K562 (cell line): ENCODE measurements around the gene CCND3. TPM values are rescaled to one million over a fixed set of nuclear protein-coding genes. Genes with fewer than 3 reads are reported as not detected.

Source experiments
- ATAC-seq: fragments of 200-7000 bp; cut with Tn5 transposase; 3 replicates; pipeline ENCODE4 v1.9.1; 2020; ENCODE audit warnings: moderate library complexity
- BruUV-seq: library from RNA; stranded (reverse); fragments of 400-500 nt; replicated peaks from 2 replicates; lab custom pipeline; 2021; lab: Mats Ljungman, UMichigan
- CTCF ChIA-PET: fragments of 300-600 bp; formaldehyde crosslinking; extraction: SDS; loops from one replicate; lab custom pipeline; 2021; ENCODE audit warnings: low intra/inter-chr PET ratio; lab: Yijun Ruan, JAX
- POLR2A ChIA-PET: fragments of 300-600, 350-650 bp; sonication (Branson Sonifier 250); formaldehyde crosslinking; extraction: SDS; loops from one replicate; lab custom pipeline; 2021; ENCODE audit warnings: antibody characterized with exemption, inconsistent platforms; lab: Yijun Ruan, JAX
- DNase-seq, 4 experiments: peaks; one replicate each; pipeline versions ENCODE4 v3.0.0 to v3.0.0-alpha.2; 2011 to 2018; ENCODE audit warnings: low spot score in 3 of 4, mixed read lengths in 3 of 4; ENCODE audit errors: extremely low read depth in 1 of 4
- FAIRE-seq: peaks from 2 replicates; lab custom pipeline; 2011; peaks lifted over from hg19 to GRCh38; lab: Jason Lieb, UNC
- H2AFZ ChIP-seq: 2 replicates; pipeline ENCODE4 v1.6.0; 2011; ENCODE audit warnings: low read depth, low read length, control low read depth, inconsistent platforms
- H3K27ac ChIP-seq: fragments of 200-600 bp; 3 replicates; pipeline ENCODE4 v1.8.0; 2011; ENCODE audit warnings: low read depth, mild to moderate bottlenecking, control low read depth, inconsistent platforms, low read length, moderate library complexity, mixed read lengths; ENCODE audit errors: extremely low read depth
- H3K27me3 ChIP-seq, 2 experiments: fragments of 300-600 bp in 1 of 2; 2 replicates in 1 of 2; 3 replicates in 1 of 2; pipeline versions ENCODE4 v1.6.0 to v1.8.0; 2011; ENCODE audit warnings: inconsistent platforms in 2 of 2, low read length in 2 of 2, mild to moderate bottlenecking in 1 of 2, mixed read lengths in 1 of 2, moderate library complexity in 1 of 2; ENCODE audit not compliant: control insufficient read depth in 2 of 2, insufficient read depth in 2 of 2
- H3K36me3 ChIP-seq: fragments of 300-600 bp; 3 replicates; pipeline ENCODE4 v1.8.0; 2011; ENCODE audit warnings: mild to moderate bottlenecking, low read length, inconsistent platforms; ENCODE audit not compliant: control insufficient read depth, insufficient read depth
- H3K4me1 ChIP-seq, 2 experiments: fragments of 200-600 bp in 1 of 2; replicated peaks in 1 of 2; 2 replicates in 1 of 2; 3 replicates in 1 of 2; pipeline versions ENCODE4 v1.5.1 to v1.8.0; 2011; ENCODE audit warnings: inconsistent platforms in 2 of 2, low read length in 2 of 2, mild to moderate bottlenecking in 1 of 2, mixed read lengths in 1 of 2, moderate library complexity in 1 of 2; ENCODE audit not compliant: control insufficient read depth in 2 of 2, insufficient read depth in 2 of 2
- H3K4me2 ChIP-seq: 2 replicates; pipeline ENCODE4 v1.6.1; 2011; ENCODE audit warnings: low read length, control low read depth, inconsistent platforms, mixed read lengths; ENCODE audit not compliant: insufficient read depth
- H3K4me3 ChIP-seq: fragments of 200-600 bp; sonication (generic), shearing (Covaris generic); 2 replicates; pipeline ENCODE4 v1.5.1; 2016; ENCODE audit warnings: control low read depth, inconsistent platforms
- H3K79me2 ChIP-seq: fragments of 200-600 bp; 3 replicates; pipeline ENCODE4 v1.8.0; 2011; ENCODE audit warnings: low read length, inconsistent platforms; ENCODE audit not compliant: control insufficient read depth, insufficient read depth
- H3K9ac ChIP-seq, 2 experiments: 2 replicates each; pipeline versions ENCODE4 v1.6.0 to v1.6.1; 2011; ENCODE audit warnings: low read depth in 2 of 2, low read length in 2 of 2, control low read depth in 1 of 2, inconsistent platforms in 1 of 2, mild to moderate bottlenecking in 1 of 2, mixed read lengths in 1 of 2; ENCODE audit not compliant: insufficient read depth in 1 of 2
- H3K9me1 ChIP-seq: one replicate; pipeline ENCODE4 v1.6.0; 2011; ENCODE audit warnings: inconsistent platforms, mild to moderate bottlenecking, low read length, moderate library complexity; ENCODE audit not compliant: control insufficient read depth, insufficient read depth
- H3K9me3 ChIP-seq: replicated peaks from 2 replicates; pipeline ENCODE4 v1.5.1; 2011; ENCODE audit warnings: low read depth, low read length, inconsistent platforms; ENCODE audit not compliant: control insufficient read depth, insufficient read depth
- H4K20me1 ChIP-seq: replicated peaks from 2 replicates; pipeline ENCODE4 v1.6.1; 2011; ENCODE audit warnings: low read length, inconsistent platforms, mixed read lengths; ENCODE audit not compliant: control insufficient read depth, insufficient read depth
- ATF3 ChIP-seq, 2 experiments: fragments of 450-650 bp in 1 of 2; sonication (generic) in 1 of 2; formaldehyde crosslinking in 1 of 2; IDR thresholded peaks in 1 of 2; conservative IDR thresholded peaks in 1 of 2; 2 replicates each; pipeline versions ENCODE4 v1.6.1 to v1.8.1; 2016 to 2023; ENCODE audit warnings: mild to moderate bottlenecking in 2 of 2, moderate library complexity in 2 of 2, inconsistent platforms in 1 of 2, missing genetic modification reagents in 1 of 2
- CGGBP1 ChIP-seq: fragments of 250-450 bp; sonication (Bioruptor Pico); IDR thresholded peaks from 2 replicates; pipeline ENCODE4 v1.9.0; 2021; ENCODE audit warnings: mild to moderate bottlenecking
- CHD4 ChIP-seq: fragments of 200-600 bp; sonication (generic); IDR thresholded peaks from 3 replicates; pipeline ENCODE4 v1.6.1; 2012; ENCODE audit warnings: low read depth, mild to moderate bottlenecking, mixed read lengths, low read length, inconsistent platforms; ENCODE audit not compliant: insufficient read depth, insufficient replicate concordance, poor library complexity, severe bottlenecking
- CREB5 ChIP-seq: fragments of 250-450 bp; sonication (Bioruptor Pico); IDR thresholded peaks from 2 replicates; pipeline ENCODE4 v1.5.0; 2020; ENCODE audit warnings: mild to moderate bottlenecking
- ELK3 ChIP-seq: fragments of 450-650 bp; formaldehyde crosslinking; IDR thresholded peaks from 2 replicates; pipeline ENCODE4 v1.4.0; 2020; ENCODE audit warnings: mild to moderate bottlenecking
- FOSL1 ChIP-seq: fragments of 200-800 bp; sonication (Bioruptor generic); conservative IDR thresholded peaks from 2 replicates; pipeline ENCODE4 v1.6.1; 2016; ENCODE audit warnings: missing genetic modification characterization, missing compliant biosample characterization
- GABPB2 ChIP-seq: fragments of 250-450 bp; sonication (Bioruptor Pico); conservative IDR thresholded peaks from 2 replicates; pipeline ENCODE4 v1.5.1; 2021; ENCODE audit warnings: mild to moderate bottlenecking
- HDAC2 ChIP-seq: fragments of 450-650 bp; IDR thresholded peaks from 2 replicates; pipeline ENCODE4 v1.6.1; 2016; ENCODE audit warnings: mild to moderate bottlenecking
- MIER1 ChIP-seq: fragments of 450-650 bp; IDR thresholded peaks from 2 replicates; pipeline ENCODE4 v1.6.1; 2016; ENCODE audit warnings: antibody characterized with exemption, mild to moderate bottlenecking, low read depth
- PHF20 ChIP-seq: fragments of 450-650 bp; IDR thresholded peaks from 2 replicates; pipeline ENCODE4 v1.6.1; 2018; ENCODE audit not compliant: partially characterized antibody
- SMAD3 ChIP-seq: fragments of 450-650 bp; formaldehyde crosslinking; conservative IDR thresholded peaks from 2 replicates; pipeline ENCODE4 v1.4.0; 2020; ENCODE audit warnings: mild to moderate bottlenecking
- XRCC3 ChIP-seq: fragments of 450-650 bp; IDR thresholded peaks from 2 replicates; pipeline ENCODE4 v1.6.1; 2017; ENCODE audit warnings: mild to moderate bottlenecking, moderate library complexity
- YBX1 ChIP-seq: fragments of 450-650 bp; IDR thresholded peaks from 2 replicates; pipeline ENCODE4 v1.7.1; 2016; ENCODE audit warnings: mild to moderate bottlenecking
- ZBTB34 ChIP-seq: fragments of 250-450 bp; sonication (Bioruptor Pico); IDR thresholded peaks from 2 replicates; pipeline ENCODE4 v1.8.0; 2021; ENCODE audit warnings: mild to moderate bottlenecking, moderate library complexity
- ZNF143 ChIP-seq: sonication (generic); formaldehyde crosslinking; IDR thresholded peaks from 2 replicates; pipeline ENCODE4 v1.9.0; 2022; ENCODE audit warnings: mild to moderate bottlenecking, missing genetic modification reagents
- ZNF644 ChIP-seq: fragments of 200-800 bp; sonication (Bioruptor generic); IDR thresholded peaks from 2 replicates; pipeline ENCODE4 v1.6.1; 2016; ENCODE audit warnings: low read depth, missing genetic modification characterization, missing compliant biosample characterization
- WGBS: fragments of 100-300 bp; shearing (Covaris generic); methylation state at CpG from one replicate; pipeline ENCODE4 v1.1.6; 2016; ENCODE audit warnings: low coverage, mixed read lengths; ENCODE audit not compliant: insufficient coverage; ENCODE audit errors: missing lambda C conversion rate; 5-methylcytosine and 5-hydroxymethylcytosine counted together
- in situ Hi-C: fragments of 300-500 bp; cut with MboI; formaldehyde crosslinking; loops from 4 replicates; pipeline ENCODE4 v1.15.0; 2018; ENCODE audit warnings: inconsistent platforms, mixed read lengths
- intact Hi-C: fragments of 100-400 bp; cut with micrococcal nuclease; formaldehyde crosslinking; loops from 2 replicates; pipeline ENCODE4 v1.14.2; 2022
- polyA plus RNA-seq, 8 experiments: library from polyadenylated mRNA; depleted of rRNA in 4 of 8; stranded (reverse) in 5 of 8; unstranded in 3 of 8; fragments of >200 nt; fragmentation: Nextera tagmentation in 2 of 8; fragmentation: Illumina TruSeq in 1 of 8; extraction: Ambion mirVana in 2 of 8; extraction: Trizol in 1 of 8; gene quantifications; 2 replicates each; pipeline versions ENCODE4 v1.2.1 to v1.2.3, GENCODE V29; 2011 to 2014; ENCODE audit warnings: inconsistent platforms in 1 of 8, missing spikeins in 1 of 8
- total RNA-seq, 7 experiments: library from RNA; depleted of rRNA in 6 of 7; stranded (reverse); fragments of >200 nt in 6 of 7; fragmentation: Illumina TruSeq in 2 of 7; extraction: Trizol in 2 of 7; gene quantifications; 2 replicates each; pipeline versions ENCODE4 v1.2.1 to v1.2.3, GENCODE V29; 2011 to 2021; ENCODE audit warnings: low replicate concordance in 1 of 7

Gene CCND3
- total and polyA plus RNA-seq, 9 of the 15 experiments (the other 6 are each of a cell fraction or from before 2014, with no cell fraction given) = 21.5 to 204 (median 97.4) TPM

GRCh38 chr6:41958022-41958856 is 16.6 kb upstream of the CCND3 start:
- Histone ChIP-seq H3K9me1 (no peaks in the 10 kb centered on the region), H3K79me2 (no peaks in the 10 kb centered on the region; the same call in 2 of the 3 replicates), H3K4me2 (no peak overlapping the region), H3K4me3 (no peak overlapping the region), H3K36me3 (no peaks in the 10 kb centered on the region), H3K4me1 (peaks cover 56 to 65% of the 10 kb centered on the region in 2 experiments), H3K27ac (no peak overlapping the region), H4K20me1 (no peaks in the 10 kb centered on the region), H3K9ac (no peak overlapping the region; a peak in 1 of 4 replicates), H3K27me3 (no peaks in the 10 kb centered on the region), H2AFZ (no peak overlapping the region), H3K9me3 (no peaks in the 10 kb centered on the region)
- BruUV-seq = no TSS peak
- FAIRE-seq = no peak
- intact Hi-C loops (no loop called here), in situ Hi-C loops (no loop called here)
- ATAC-seq = no peak
- ChIA-PET CTCF (no interaction called here), POLR2A (interaction anchor here (0.6 to 1.0 kb wide), 4 partner anchors 14 to 71 kb away, joined by 3 to 4 read pairs (median 4); partner anchors contain the start of gene CCND3)
- DNase-seq = no peak
- 86% methylated on average over 6 of the region's 6 CpGs for WGBS
- TF ChIP-seq CREB5 (CRISPR knock-in tag) (no peak), XRCC3 (no peak), ATF3 (IDR thresholded peaks at IDR 0.05) (peak; percentile 82), ATF3 (CRISPR knock-in tag; conservative IDR thresholded peaks at IDR 0.05) (no peak), PHF20 (no peak), CGGBP1 (CRISPR knock-in tag) (no peak), ZBTB34 (CRISPR knock-in tag) (no peak), MIER1 (no peak), ZNF644 (tag) (no peak), ELK3 (CRISPR knock-in tag) (no peak), CHD4 (no peak), YBX1 (no peak), HDAC2 (no peak), SMAD3 (CRISPR knock-in tag) (no peak), ZNF143 (CRISPR knock-in tag) (no peak), FOSL1 (tag) (no peak), GABPB2 (no peak)
